A172 (cell line): Measurements from ENCODE around the gene CCDC120. TPM values are rescaled to one million over a fixed set of nuclear protein-coding genes. Genes with fewer than 3 reads are reported as not detected.

Experiments used
- DNase-seq: peaks from one replicate; pipeline ENCODE4 v3.0.0-alpha.2; 2015; ENCODE audit warnings: low spot score
- total RNA-seq: library from RNA; depleted of rRNA; stranded (reverse); fragments of >200 nt; shearing (Covaris generic); gene quantifications from 2 replicates; pipeline ENCODE4 v1.2.3, GENCODE V29; 2014; rRNA removed

Gene CCDC120
- total RNA-seq = 0.14 TPM in 1 of 2 replicates, not detected in the other

DNA sequence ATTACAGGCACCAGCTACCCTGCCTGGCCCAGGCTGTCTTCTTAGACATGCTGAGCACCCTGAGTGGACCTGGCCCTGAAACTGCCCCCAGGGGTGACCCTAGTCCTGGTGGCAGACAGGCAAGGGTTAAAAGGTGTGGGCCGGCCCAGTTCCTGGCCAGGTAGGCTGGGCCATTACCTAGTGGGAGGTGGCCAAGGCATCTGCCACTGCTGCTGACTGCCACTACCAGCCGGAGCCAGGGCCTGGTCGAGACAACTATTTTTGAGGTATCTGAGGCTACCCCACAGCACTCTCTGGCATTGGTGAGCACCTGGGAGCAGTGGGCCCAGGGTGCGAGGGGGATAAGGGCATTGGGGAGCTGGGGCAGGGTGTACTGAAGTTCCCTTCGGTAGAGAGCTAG, at the start of gene CCDC120:
CCDC120 (plus strand) TSS at position 206 of the 400 bp plus-strand sequence. CDS start 3,043 bp downstream, outside the sequence.
- no peak for DNase-seq

GRCh38 chrX:49019050-49019449, 39.7 kb upstream of the CCDC120 start:
- DNase-seq = no peak

GRCh38 chrX:49019599-49020249, 39.1 kb upstream of the CCDC120 start:
- DNase-seq = no peak

GRCh38 chrX:49029876-49030275, 28.9 kb upstream of the CCDC120 start:
- DNase-seq = no peak

DNA sequence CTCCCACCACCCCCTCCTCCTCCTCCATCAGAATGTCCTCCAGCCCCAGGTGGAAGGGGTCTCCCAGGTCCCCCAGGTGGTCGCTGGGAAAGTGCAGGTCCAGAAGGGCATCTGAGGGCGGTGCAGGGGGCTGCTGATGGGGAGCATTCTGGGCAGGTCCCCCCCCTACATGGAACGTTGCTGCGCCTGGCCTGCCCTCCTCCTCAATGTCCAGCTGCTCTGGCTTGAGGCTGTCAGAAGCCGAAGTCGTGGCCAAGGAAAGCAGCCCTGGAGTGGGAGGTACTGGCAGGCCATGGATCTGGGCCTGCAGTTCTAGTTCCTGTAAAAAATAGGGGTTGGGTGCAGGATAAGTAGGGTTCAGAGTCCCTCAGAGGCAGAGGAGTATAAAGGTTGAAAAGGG, 28.5 kb upstream of the CCDC120 start:
- DNase-seq = no peak

GRCh38 chrX:49037883-49038475, 20.8 kb upstream of the CCDC120 start:
- DNase-seq = peak; percentile 21

GRCh38 chrX:49039598-49040375, 19.0 kb upstream of the CCDC120 start:
- peak; percentile 90 for DNase-seq

GRCh38 chrX:49040376-49040955, 18.3 kb upstream of the CCDC120 start:
- peak; percentile 28 for DNase-seq

GRCh38 chrX:49041744-49042580, 16.8 kb upstream of the CCDC120 start:
- peak; percentile 74 for DNase-seq

- DNase-seq = no peak
These were observed 16.1 kb upstream of the CCDC120 start for GRCh38 chrX:49042581-49043219.

- DNase-seq = peak; percentile 99
These were observed 15.4 kb upstream of the CCDC120 start, which contains the start of gene TFE3 for GRCh38 chrX:49043220-49043986. Gene TFE3, minus strand, starts transcription at chrX:49043357. Its CDS starts 131 bp downstream, at chrX:49043226.

DNA sequence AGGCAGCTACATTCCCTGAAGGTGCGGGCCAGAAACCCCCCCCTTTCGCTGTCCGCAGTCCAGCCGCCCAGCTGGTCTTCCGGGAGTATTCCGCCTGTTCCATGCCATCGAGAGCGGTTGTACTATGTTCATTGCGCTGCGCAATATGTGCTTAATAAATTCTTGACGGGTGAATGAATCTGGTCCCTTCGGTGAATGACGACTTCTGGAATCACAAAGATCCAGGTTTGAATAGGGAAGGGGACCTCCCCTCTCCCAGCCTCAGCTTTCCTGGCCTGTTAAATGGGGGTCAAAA, 14.9 kb upstream of the CCDC120 start:
- no peak for DNase-seq

GRCh38 chrX:49053223-49054072, 5.4 kb upstream of the CCDC120 start:
- no peak for DNase-seq

DNA sequence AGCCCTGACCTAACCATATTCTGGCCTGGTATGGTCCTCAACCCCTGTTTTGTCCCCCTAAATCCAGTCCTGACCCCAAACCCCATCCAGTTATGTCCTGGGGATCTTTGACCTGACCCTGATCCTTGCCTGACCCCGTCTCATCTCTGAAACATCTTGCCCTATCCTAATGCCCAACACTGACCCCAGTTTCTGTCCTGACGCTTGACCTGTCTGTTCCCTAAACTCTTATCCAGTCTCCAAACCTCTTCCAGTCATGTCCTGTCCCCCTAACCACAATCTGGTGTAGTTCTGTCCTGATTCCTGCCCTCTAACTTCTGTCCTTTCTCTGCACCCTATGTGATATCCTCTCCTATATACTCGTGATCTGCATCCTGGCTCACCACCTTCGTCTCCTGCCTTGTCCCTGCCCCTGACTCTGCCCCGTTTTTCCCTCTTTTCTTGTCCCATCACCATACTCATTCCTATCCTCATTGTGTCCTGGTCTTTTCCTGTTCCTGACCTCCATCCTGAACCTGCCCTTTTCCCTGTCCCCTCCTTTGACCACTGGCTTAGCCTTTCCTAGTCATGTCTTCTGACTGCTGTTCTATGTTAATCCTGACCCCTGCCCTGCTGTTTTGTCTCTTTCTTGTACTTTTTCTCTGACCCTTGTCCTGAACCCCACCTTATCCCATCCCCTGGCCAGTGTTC, 4.6 kb upstream of the CCDC120 start:
- no peak for DNase-seq

- no peak for DNase-seq
These were observed 402 bp downstream of the CCDC120 start for GRCh38 chrX:49059201-49059600.

DNA sequence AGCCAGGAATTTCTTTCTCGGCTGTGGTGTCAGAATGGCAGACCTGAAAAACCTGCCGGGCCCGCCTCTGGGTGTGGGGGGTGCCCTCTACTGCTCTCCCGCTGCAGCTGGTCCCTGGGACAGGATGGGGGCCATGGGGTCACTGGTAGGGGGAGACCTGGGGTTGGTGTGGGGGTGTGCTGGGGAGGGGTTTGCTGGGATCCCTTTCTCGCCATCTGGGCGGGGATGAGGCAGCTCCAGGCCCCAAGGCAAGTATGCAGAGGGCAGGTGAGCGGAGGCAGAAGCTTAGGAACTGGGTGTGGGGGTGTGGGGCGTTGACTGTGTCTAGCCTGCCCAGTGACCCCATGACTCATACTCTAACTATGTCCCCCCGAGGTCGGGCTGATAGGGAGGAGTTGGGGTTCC, 884 bp downstream of the CCDC120 start:
- no peak for DNase-seq

GRCh38 chrX:49060914-49061313, 2.1 kb downstream of the CCDC120 start:
- DNase-seq = no peak

DNA sequence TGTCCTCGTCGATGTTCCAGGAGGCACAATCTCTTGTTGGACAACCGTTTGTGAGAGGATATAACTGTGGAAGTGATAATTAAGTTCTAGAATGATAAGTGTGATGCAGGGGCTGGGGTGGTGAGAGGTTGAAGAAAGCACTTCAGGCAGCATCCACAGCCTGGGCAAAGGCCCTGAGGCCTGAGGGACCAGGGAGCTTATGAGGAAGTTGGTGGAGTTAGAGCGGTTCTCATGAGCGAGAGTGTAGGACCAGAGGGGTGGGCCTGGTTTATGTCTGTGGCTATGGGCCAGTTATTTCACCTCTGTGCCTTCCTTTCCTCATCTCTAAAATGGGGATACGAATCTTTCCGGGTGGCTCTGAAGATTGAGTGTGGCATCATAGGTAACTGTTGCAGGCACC, 2.7 kb downstream of the CCDC120 start:
- DNase-seq = no peak

GRCh38 chrX:49061916-49062315, 3.1 kb downstream of the CCDC120 start:
- no peak for DNase-seq
